Measurements from ENCODE around the gene HES4. TPM values are rescaled to one million over a fixed set of nuclear protein-coding genes. Genes with fewer than 3 reads are reported as not detected.

The HES4 gene
- total and polyA plus RNA-seq, 2 of the 13 experiments (the other 11 are each of a cell fraction or from before 2014, with no cell fraction given) = 8.8 to 10.6 TPM

DNA sequence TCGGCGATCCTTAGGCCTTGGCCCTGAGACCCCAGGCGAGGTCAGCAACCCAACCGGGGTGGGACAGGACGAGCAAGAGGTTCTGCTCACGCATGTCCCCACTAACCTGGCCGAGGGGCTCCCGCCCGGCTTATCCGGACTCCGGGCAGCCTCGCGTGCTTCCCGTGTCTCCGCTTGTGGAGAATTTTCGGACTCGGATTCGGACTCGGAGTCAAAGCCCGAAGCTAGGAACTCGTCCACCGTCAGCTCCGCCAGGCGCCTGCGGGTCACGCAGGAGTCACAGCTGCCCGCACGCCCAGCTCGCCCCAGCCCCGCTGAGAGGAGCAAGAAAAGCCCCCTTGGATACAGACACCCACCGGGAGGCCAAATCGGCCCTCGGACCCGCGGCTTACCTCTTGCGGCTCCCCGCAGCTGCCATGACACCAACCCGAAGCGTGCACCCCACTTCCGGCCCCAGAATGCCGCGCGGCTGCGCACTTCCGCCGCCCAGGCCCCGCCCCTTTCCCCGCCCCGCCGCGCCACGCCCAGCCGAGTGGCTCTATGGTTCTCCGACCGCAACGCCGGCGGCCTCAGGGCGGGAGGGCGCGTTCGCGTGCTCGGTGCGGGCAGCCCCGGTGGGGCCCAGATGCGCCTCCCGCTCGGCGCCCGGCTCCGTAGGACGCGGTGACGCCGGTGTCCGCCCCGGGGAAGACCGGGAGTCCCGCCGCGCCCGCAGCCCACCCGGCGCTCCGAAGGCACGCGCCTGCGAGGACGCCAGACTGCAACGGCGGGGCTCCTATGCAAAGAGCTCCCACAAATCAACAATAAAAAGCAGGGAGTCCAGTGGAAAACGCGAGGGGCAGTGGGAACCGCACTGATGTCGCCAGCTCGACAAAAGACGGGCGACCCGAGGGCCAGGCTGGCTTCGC lies 40.8 kb downstream of the HES4 start, which contains the start of gene NOC2L (continued):
- TF ChIP-seq ARNTL (CRISPR knock-in tag; IDR thresholded peaks at IDR 0.05) (no peak), ZNF75D (CRISPR knock-in tag; IDR thresholded peaks at IDR 0.05; ENCODE audit: borderline replicate concordance) (no peak), HOXA7 (CRISPR knock-in tag; IDR thresholded peaks at IDR 0.05) (no peak), ZNF589 (CRISPR knock-in tag; conservative IDR thresholded peaks at IDR 0.05) (peak; percentile 41; the same call in 1 of the 2 replicates), EED (CRISPR knock-in tag; IDR thresholded peaks at IDR 0.05) (no peak), SP4 (CRISPR knock-in tag; IDR thresholded peaks at IDR 0.05) (peak; percentile 95), FOXA3 (CRISPR knock-in tag; IDR thresholded peaks at IDR 0.05) (peak; percentile 17; the same call in 1 of the 2 replicates), ZNF672 (CRISPR knock-in tag; IDR thresholded peaks at IDR 0.05) (no peak), XBP1 (CRISPR knock-in tag; IDR thresholded peaks at IDR 0.05) (no peak), ZFP36 (IDR thresholded peaks at IDR 0.05; ENCODE audit: borderline replicate concordance, low read depth, low read length, partially characterized antibody) (peak; percentile 59), TP53 (CRISPR knock-in tag; conservative IDR thresholded peaks at IDR 0.05) (no peak), KDM5B (CRISPR knock-in tag; IDR thresholded peaks at IDR 0.05; ENCODE audit: borderline replicate concordance) (no peak; the same call in none of the 2 replicates), ZNF543 (CRISPR knock-in tag; IDR thresholded peaks at IDR 0.05) (no peak; the same call in 1 of the 2 replicates), EHMT2 (IDR thresholded peaks at IDR 0.05; ENCODE audit: borderline replicate concordance, low read depth, low read length) (no peak), CEBPG (CRISPR knock-in tag; IDR thresholded peaks at IDR 0.05) (no peak), ZNF615 (CRISPR knock-in tag; IDR thresholded peaks at IDR 0.05; ENCODE audit: borderline replicate concordance) (no peak), KAT8 (CRISPR knock-in tag; IDR thresholded peaks at IDR 0.05) (peak; percentile 89), JARID2 (CRISPR knock-in tag; IDR thresholded peaks at IDR 0.05; ENCODE audit: insufficient replicate concordance) (no peak), ZNF816 (CRISPR knock-in tag; IDR thresholded peaks at IDR 0.05; ENCODE audit: borderline replicate concordance) (0 out of 2 replicates have a peak, but pooled peaks have one; percentile 58), ISX (CRISPR knock-in tag; conservative IDR thresholded peaks at IDR 0.05) (no peak), U2AF1 (optimal IDR thresholded peaks at IDR 0.05; ENCODE audit: low read depth, low read length) (no peak)
- TF ChIP-seq, protein P1, sequence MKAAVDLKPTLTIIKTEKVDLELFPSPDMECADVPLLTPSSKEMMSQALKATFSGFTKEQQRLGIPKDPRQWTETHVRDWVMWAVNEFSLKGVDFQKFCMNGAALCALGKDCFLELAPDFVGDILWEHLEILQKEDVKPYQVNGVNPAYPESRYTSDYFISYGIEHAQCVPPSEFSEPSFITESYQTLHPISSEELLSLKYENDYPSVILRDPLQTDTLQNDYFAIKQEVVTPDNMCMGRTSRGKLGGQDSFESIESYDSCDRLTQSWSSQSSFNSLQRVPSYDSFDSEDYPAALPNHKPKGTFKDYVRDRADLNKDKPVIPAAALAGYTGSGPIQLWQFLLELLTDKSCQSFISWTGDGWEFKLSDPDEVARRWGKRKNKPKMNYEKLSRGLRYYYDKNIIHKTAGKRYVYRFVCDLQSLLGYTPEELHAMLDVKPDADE (CRISPR knock-in tag; IDR thresholded peaks at IDR 0.05) = no peak
- TF ChIP-seq, protein P2, sequence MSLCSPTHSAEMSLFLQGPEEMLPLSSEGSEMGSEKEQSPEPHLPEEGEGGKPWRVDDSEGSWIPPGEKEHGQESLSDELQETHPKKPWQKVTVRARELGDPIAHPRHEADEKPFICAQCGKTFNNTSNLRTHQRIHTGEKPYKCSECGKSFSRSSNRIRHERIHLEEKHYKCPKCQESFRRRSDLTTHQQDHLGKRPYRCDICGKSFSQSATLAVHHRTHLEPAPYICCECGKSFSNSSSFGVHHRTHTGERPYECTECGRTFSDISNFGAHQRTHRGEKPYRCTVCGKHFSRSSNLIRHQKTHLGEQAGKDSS (CRISPR knock-in tag; IDR thresholded peaks at IDR 0.05; ENCODE audit: borderline replicate concordance, low read depth) = no peak
- TF ChIP-seq, protein P3, sequence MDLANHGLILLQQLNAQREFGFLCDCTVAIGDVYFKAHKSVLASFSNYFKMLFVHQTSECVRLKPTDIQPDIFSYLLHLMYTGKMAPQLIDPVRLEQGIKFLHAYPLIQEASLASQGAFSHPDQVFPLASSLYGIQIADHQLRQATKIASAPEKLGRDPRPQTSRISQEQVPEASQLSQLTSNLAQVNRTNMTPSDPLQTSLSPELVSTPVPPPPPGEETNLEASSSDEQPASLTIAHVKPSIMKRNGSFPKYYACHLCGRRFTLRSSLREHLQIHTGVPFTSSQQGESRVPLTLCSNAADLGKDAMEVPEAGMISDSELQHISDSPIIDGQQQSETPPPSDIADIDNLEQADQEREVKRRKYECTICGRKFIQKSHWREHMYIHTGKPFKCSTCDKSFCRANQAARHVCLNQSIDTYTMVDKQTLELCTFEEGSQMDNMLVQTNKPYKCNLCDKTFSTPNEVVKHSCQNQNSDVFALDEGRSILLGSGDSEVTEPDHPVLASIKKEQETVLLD (CRISPR knock-in tag; IDR thresholded peaks at IDR 0.05; ENCODE audit: low read depth) = peak; percentile 92
- TF ChIP-seq, protein P4, sequence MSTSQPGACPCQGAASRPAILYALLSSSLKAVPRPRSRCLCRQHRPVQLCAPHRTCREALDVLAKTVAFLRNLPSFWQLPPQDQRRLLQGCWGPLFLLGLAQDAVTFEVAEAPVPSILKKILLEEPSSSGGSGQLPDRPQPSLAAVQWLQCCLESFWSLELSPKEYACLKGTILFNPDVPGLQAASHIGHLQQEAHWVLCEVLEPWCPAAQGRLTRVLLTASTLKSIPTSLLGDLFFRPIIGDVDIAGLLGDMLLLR (CRISPR knock-in tag; IDR thresholded peaks at IDR 0.05) = no peak

Measured in HepG2 (cell line).